K562 (cell line): ENCODE measurements around the gene TBC1D2. TPM values are rescaled to one million over a fixed set of nuclear protein-coding genes. Genes with fewer than 3 reads are reported as not detected.
A peak's percentile ranks its signal among the peaks of the same experiment; 100 is the strongest.

Experiments used
- ARID3A ChIP-seq: IDR thresholded peaks from 2 replicates; pipeline ENCODE4 v1.6.1; 2012; ENCODE audit warnings: low read depth, low read length, improper control_type of control experiment, borderline replicate concordance
- CTCF ChIP-seq, 3 experiments: IDR thresholded peaks in 2 of 3; conservative IDR thresholded peaks in 1 of 3; 2 replicates each; pipeline ENCODE4 v1.5.1; 2011 to 2012; ENCODE audit warnings: low read length in 3 of 3, mild to moderate bottlenecking in 3 of 3, control low read depth in 2 of 3, improper control_type of control experiment in 1 of 3, inconsistent platforms in 1 of 3, low read depth in 1 of 3, mixed read lengths in 1 of 3, moderate library complexity in 1 of 3; ENCODE audit not compliant: insufficient read depth in 2 of 3
- ELF2 ChIP-seq: fragments of 250-450 bp; sonication (Bioruptor Pico); IDR thresholded peaks from 2 replicates; pipeline ENCODE4 v1.5.0; 2021; ENCODE audit warnings: mild to moderate bottlenecking
- FOXO4 ChIP-seq: fragments of 450-650 bp; formaldehyde crosslinking; IDR thresholded peaks from 2 replicates; pipeline ENCODE4 v1.4.0; 2020; ENCODE audit warnings: mild to moderate bottlenecking, moderate library complexity
- HINFP ChIP-seq: fragments of 450-650 bp; conservative IDR thresholded peaks from 2 replicates; pipeline ENCODE4 v1.6.1; 2016; ENCODE audit warnings: missing genetic modification characterization, low read depth, mild to moderate bottlenecking, control low read depth, missing compliant biosample characterization
- MAFK ChIP-seq: IDR thresholded peaks from 2 replicates; pipeline ENCODE4 v1.6.1; 2011; ENCODE audit warnings: low read length, improper control_type of control experiment
- NR2C1 ChIP-seq, 2 experiments: fragments of 450-650 bp; IDR thresholded peaks; 2 replicates each; pipeline ENCODE4 v1.6.1; 2017; ENCODE audit warnings: mild to moderate bottlenecking in 2 of 2, antibody characterized with exemption in 1 of 2, inconsistent platforms in 1 of 2, missing compliant biosample characterization in 1 of 2, missing genetic modification characterization in 1 of 2
- PKNOX1 ChIP-seq: fragments of 450-650 bp; IDR thresholded peaks from 2 replicates; pipeline ENCODE4 v1.6.1; 2016
- RFX1 ChIP-seq: fragments of 450-650 bp; IDR thresholded peaks from 2 replicates; pipeline ENCODE4 v1.6.1; 2016; ENCODE audit warnings: mild to moderate bottlenecking, moderate library complexity
- SAFB ChIP-seq: fragments of 200-400 bp; formaldehyde crosslinking; IDR thresholded peaks from 2 replicates; pipeline ENCODE4 v1.6.1; 2017; ENCODE audit warnings: low read depth, low read length, borderline replicate concordance
- SIN3A ChIP-seq, 2 experiments: fragments of 150-350 bp in 1 of 2; IDR thresholded peaks; 2 replicates each; pipeline ENCODE4 v1.6.1; 2011 to 2016; ENCODE audit warnings: borderline replicate concordance in 2 of 2, low read depth in 2 of 2, low read length in 2 of 2, mild to moderate bottlenecking in 2 of 2, moderate library complexity in 2 of 2; ENCODE audit not compliant: control insufficient read depth in 1 of 2
- SMARCA4 ChIP-seq: fragments of 450-650 bp; IDR thresholded peaks from 2 replicates; pipeline ENCODE4 v1.6.1; 2016
- TRIM28 ChIP-seq: fragments of 450-650 bp; IDR thresholded peaks from 2 replicates; pipeline ENCODE4 v1.6.1; 2017
- ZFP30 ChIP-seq: fragments of 250-450 bp; sonication (Bioruptor Pico); IDR thresholded peaks from 2 replicates; pipeline ENCODE4 v1.8.0; 2022; ENCODE audit warnings: moderate library complexity, mild to moderate bottlenecking, inconsistent platforms, borderline replicate concordance
- ZNF143 ChIP-seq: sonication (generic); formaldehyde crosslinking; IDR thresholded peaks from 2 replicates; pipeline ENCODE4 v1.9.0; 2022; ENCODE audit warnings: mild to moderate bottlenecking, missing genetic modification reagents
- ZNF639 ChIP-seq, 2 experiments: fragments of 200-800 bp in 1 of 2; sonication (Bioruptor generic) in 1 of 2; sonication (generic) in 1 of 2; formaldehyde crosslinking in 1 of 2; IDR thresholded peaks in 1 of 2; conservative IDR thresholded peaks in 1 of 2; 2 replicates each; pipeline versions ENCODE4 v1.5.0 to v1.6.1; 2016 to 2020; ENCODE audit warnings: missing compliant biosample characterization in 1 of 2, missing genetic modification characterization in 1 of 2, missing genetic modification reagents in 1 of 2
- ZNF764 ChIP-seq: fragments of 250-450 bp; sonication (Bioruptor Pico); IDR thresholded peaks from 2 replicates; pipeline ENCODE4 v1.4.0; 2020; ENCODE audit warnings: low read depth, mild to moderate bottlenecking, moderate library complexity
- polyA plus RNA-seq, 8 experiments: library from polyadenylated mRNA; depleted of rRNA in 4 of 8; stranded (reverse) in 5 of 8; unstranded in 3 of 8; fragments of >200 nt; fragmentation: Nextera tagmentation in 2 of 8; fragmentation: Illumina TruSeq in 1 of 8; extraction: Ambion mirVana in 2 of 8; extraction: Trizol in 1 of 8; gene quantifications; 2 replicates each; pipeline versions ENCODE4 v1.2.1 to v1.2.3, GENCODE V29; 2011 to 2014; ENCODE audit warnings: inconsistent platforms in 1 of 8, missing spikeins in 1 of 8
- total RNA-seq, 7 experiments: library from RNA; depleted of rRNA in 6 of 7; stranded (reverse); fragments of >200 nt in 6 of 7; fragmentation: Illumina TruSeq in 2 of 7; extraction: Trizol in 2 of 7; gene quantifications; 2 replicates each; pipeline versions ENCODE4 v1.2.1 to v1.2.3, GENCODE V29; 2011 to 2021; ENCODE audit warnings: low replicate concordance in 1 of 7

Gene TBC1D2
- total and polyA plus RNA-seq, 9 of the 15 experiments (the other 6 are each of a cell fraction or from before 2014, with no cell fraction given): 0.10 to 7.0 (median 2.5) TPM

GRCh38 chr9:98256756-98257155, 1.3 kb upstream of the TBC1D2 start (continued):
- TF ChIP-seq TRIM28 (no peak), SMARCA4 (peak; percentile 24; the same call in 1 of the 2 replicates), RFX1 (no peak), NR2C1 (IDR thresholded peaks at IDR 0.05) (no peak), NR2C1 (tag; IDR thresholded peaks at IDR 0.05) (peak; percentile 55), ZNF639 (CRISPR knock-in tag; conservative IDR thresholded peaks at IDR 0.05 in 1 of 2, IDR thresholded peaks at IDR 0.05 in 1 of 2) (peak in 1 of 2 experiments; percentile 24; a peak in 1 of 4 replicates), ZNF764 (no peak), HINFP (tag) (no peak), SIN3A (IDR thresholded peaks at IDR 0.05; ENCODE audit: borderline replicate concordance in 2 of 2, control insufficient read depth in 1 of 2, low read depth in 2 of 2, low read length in 2 of 2) (no peak), SAFB (no peak), ELF2 (CRISPR knock-in tag) (no peak), ARID3A (no peak), MAFK (no peak), FOXO4 (CRISPR knock-in tag) (no peak), ZFP30 (CRISPR knock-in tag) (no peak), CTCF (IDR thresholded peaks at IDR 0.05 in 2 of 3, conservative IDR thresholded peaks at IDR 0.05 in 1 of 3; ENCODE audit: insufficient read depth in 2 of 3, low read depth in 1 of 3, low read length in 3 of 3) (no peak), PKNOX1 (peak; percentile 85), ZNF143 (CRISPR knock-in tag) (peak; percentile 71)
